GM12892 (cell line): ENCODE measurements around the gene MFSD11.

Experiments
- POLR2A ChIP-seq: IDR thresholded peaks from 2 replicates; pipeline ENCODE4 v1.6.1; 2011; ENCODE audit warnings: low read depth, low read length, control low read depth
- POLR2AphosphoS5 ChIP-seq: IDR thresholded peaks from 2 replicates; pipeline ENCODE4 v1.6.1; 2011; ENCODE audit warnings: low read depth, low read length, control low read depth
- TAF1 ChIP-seq: IDR thresholded peaks from 2 replicates; pipeline ENCODE4 v1.6.1; 2011; ENCODE audit warnings: low read depth, mild to moderate bottlenecking, control low read depth, low read length, borderline replicate concordance

- TF ChIP-seq POLR2A (no peak), TAF1 (no peak), POLR2AphosphoS5 (no peak)
Measured at GRCh38 chr17:76792348-76792747, 54.4 kb downstream of the MFSD11 start.
